Measurements from ENCODE around the gene ZNF831.

DNA sequence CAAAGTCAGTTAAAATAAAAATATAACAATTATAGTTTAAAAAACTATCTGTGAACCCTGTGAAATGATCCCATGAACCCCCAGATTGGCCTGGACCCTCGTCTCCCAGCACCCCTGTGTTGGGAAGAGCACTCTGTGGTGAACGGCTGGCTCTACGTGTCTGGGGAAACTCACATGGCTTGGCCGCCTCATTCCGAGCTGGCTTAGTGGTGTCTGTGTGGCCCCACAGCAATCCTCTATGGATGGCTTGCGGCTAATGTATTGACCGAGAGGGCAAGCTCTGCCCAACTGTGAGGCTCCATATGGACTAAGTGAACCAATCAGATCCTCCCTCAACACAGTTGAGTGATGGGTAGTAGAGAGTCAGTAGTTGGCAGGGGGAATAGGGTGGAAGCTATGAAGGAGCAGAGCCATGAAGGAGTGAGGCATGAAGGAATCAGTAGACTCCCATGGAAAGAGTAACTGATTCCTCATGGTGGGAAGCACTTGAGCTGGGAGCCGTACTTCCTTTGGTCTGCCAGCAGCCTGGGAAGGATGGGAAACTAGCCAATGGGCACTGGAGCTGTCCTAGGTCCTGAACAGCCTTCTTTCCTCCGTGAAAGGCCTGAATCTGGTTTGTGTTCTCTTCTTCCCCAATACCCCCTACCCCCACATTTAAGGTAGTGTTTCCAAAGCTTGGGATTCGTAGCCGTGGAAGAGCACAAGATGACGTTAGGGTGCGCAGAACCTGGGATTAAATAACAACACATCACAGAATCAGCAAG lies 21.6 kb upstream of the ZNF831 start:
- TF ChIP-seq, protein P1, sequence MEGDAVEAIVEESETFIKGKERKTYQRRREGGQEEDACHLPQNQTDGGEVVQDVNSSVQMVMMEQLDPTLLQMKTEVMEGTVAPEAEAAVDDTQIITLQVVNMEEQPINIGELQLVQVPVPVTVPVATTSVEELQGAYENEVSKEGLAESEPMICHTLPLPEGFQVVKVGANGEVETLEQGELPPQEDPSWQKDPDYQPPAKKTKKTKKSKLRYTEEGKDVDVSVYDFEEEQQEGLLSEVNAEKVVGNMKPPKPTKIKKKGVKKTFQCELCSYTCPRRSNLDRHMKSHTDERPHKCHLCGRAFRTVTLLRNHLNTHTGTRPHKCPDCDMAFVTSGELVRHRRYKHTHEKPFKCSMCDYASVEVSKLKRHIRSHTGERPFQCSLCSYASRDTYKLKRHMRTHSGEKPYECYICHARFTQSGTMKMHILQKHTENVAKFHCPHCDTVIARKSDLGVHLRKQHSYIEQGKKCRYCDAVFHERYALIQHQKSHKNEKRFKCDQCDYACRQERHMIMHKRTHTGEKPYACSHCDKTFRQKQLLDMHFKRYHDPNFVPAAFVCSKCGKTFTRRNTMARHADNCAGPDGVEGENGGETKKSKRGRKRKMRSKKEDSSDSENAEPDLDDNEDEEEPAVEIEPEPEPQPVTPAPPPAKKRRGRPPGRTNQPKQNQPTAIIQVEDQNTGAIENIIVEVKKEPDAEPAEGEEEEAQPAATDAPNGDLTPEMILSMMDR (IDR thresholded peaks at IDR 0.05; ENCODE audit: low read depth, low read length, poor library complexity, severe bottlenecking), result no peak
- no peak for TF ChIP-seq EZH2phosphoT487 (IDR thresholded peaks at IDR 0.05; ENCODE audit: borderline replicate concordance, low read length)
